Liver (tissue), 9 donors: Measurements from ENCODE around the gene HGFAC. TPM values are rescaled to one million over a fixed set of nuclear protein-coding genes. Genes with fewer than 3 reads are reported as not detected.
A peak's percentile ranks its signal among the peaks of the same experiment; 100 is the strongest.

Experiments used
- DNase-seq: peaks from one replicate; pipeline ENCODE4 v3.0.0-alpha.2; 2017; ENCODE audit warnings: low spot score
- H3K27ac ChIP-seq, 2 donors: one replicate each; pipeline ENCODE4 v1.7.0; 2013; ENCODE audit warnings: inconsistent platforms in 2 of 2, low read length in 2 of 2, control low read depth in 1 of 2, low read depth in 1 of 2, mild to moderate bottlenecking in 1 of 2
- H3K27me3 ChIP-seq, 4 donors: one replicate each; pipeline versions ENCODE4 v1.6.1 to v1.7.0; 2013; ENCODE audit warnings: low read length in 3 of 4, inconsistent platforms in 1 of 4, mild to moderate bottlenecking in 1 of 4, moderate library complexity in 1 of 4; ENCODE audit not compliant: control insufficient read depth in 4 of 4, insufficient read depth in 4 of 4
- H3K36me3 ChIP-seq, 4 donors: one replicate each; pipeline versions ENCODE4 v1.6.1 to v1.7.0; 2013; ENCODE audit warnings: low read length in 3 of 4, mild to moderate bottlenecking in 3 of 4, low read depth in 1 of 4, moderate library complexity in 1 of 4; ENCODE audit not compliant: control insufficient read depth in 4 of 4, insufficient read depth in 3 of 4
- H3K4me1 ChIP-seq, 4 donors: one replicate each; pipeline versions ENCODE4 v1.6.1 to v1.7.0; 2013; ENCODE audit warnings: low read length in 3 of 4, mild to moderate bottlenecking in 3 of 4, moderate library complexity in 1 of 4; ENCODE audit not compliant: control insufficient read depth in 4 of 4, insufficient read depth in 4 of 4
- H3K4me3 ChIP-seq, 3 donors: one replicate each; pipeline versions ENCODE4 v1.6.1 to v1.7.0; 2013; ENCODE audit warnings: low read length in 3 of 3, control low read depth in 1 of 3, low read depth in 1 of 3, mild to moderate bottlenecking in 1 of 3
- H3K9ac ChIP-seq, 2 donors: one replicate each; pipeline ENCODE4 v1.7.0; 2013; ENCODE audit warnings: low read length in 2 of 2, mild to moderate bottlenecking in 2 of 2, moderate library complexity in 2 of 2, control low read depth in 1 of 2, low read depth in 1 of 2
- H3K9me3 ChIP-seq, 4 donors: one replicate each; pipeline versions ENCODE4 v1.6.1 to v1.7.0; 2013; ENCODE audit warnings: low read length in 3 of 4; ENCODE audit not compliant: control insufficient read depth in 4 of 4
- EGR1 ChIP-seq, 2 donors: IDR thresholded peaks; 2 replicates each; pipeline ENCODE4 v1.6.1; 2016 to 2018; ENCODE audit warnings: antibody characterized with exemption in 2 of 2, low read depth in 2 of 2
- FOXA1 ChIP-seq: IDR thresholded peaks from 2 replicates; pipeline ENCODE4 v1.6.1; 2016; ENCODE audit warnings: antibody characterized with exemption
- FOXA2 ChIP-seq: IDR thresholded peaks from 2 replicates; pipeline ENCODE4 v1.6.1; 2016; ENCODE audit warnings: antibody characterized with exemption
- GABPA ChIP-seq, 2 donors: IDR thresholded peaks in 1 of 2; conservative IDR thresholded peaks in 1 of 2; 2 replicates each; pipeline ENCODE4 v1.6.1; 2016; ENCODE audit warnings: antibody characterized with exemption in 2 of 2, mild to moderate bottlenecking in 1 of 2, moderate library complexity in 1 of 2
- HNF4A ChIP-seq, 2 donors: conservative IDR thresholded peaks; 2 replicates each; pipeline ENCODE4 v1.6.1; 2016; ENCODE audit warnings: antibody characterized with exemption in 2 of 2, mild to moderate bottlenecking in 2 of 2
- HNF4G ChIP-seq: IDR thresholded peaks from 2 replicates; pipeline ENCODE4 v1.6.1; 2016; ENCODE audit warnings: antibody characterized with exemption
- JUND ChIP-seq, 2 donors: IDR thresholded peaks; 2 replicates each; pipeline ENCODE4 v1.6.1; 2016; ENCODE audit warnings: antibody characterized with exemption in 2 of 2
- MAX ChIP-seq: IDR thresholded peaks from 2 replicates; pipeline ENCODE4 v1.6.1; 2016; ENCODE audit warnings: antibody characterized with exemption
- RAD21 ChIP-seq, 2 donors: IDR thresholded peaks; 2 replicates each; pipeline ENCODE4 v1.6.1; 2016; ENCODE audit warnings: antibody characterized with exemption in 2 of 2, mild to moderate bottlenecking in 2 of 2
- RXRA ChIP-seq, 2 donors: IDR thresholded peaks; 2 replicates each; pipeline ENCODE4 v1.6.1; 2017 to 2018; ENCODE audit warnings: antibody characterized with exemption in 2 of 2, mild to moderate bottlenecking in 1 of 2
- TAF1 ChIP-seq: conservative IDR thresholded peaks from 2 replicates; pipeline ENCODE4 v1.6.1; 2016; ENCODE audit warnings: antibody characterized with exemption, mild to moderate bottlenecking
- YY1 ChIP-seq: IDR thresholded peaks from 2 replicates; pipeline ENCODE4 v1.6.1; 2016; ENCODE audit warnings: antibody characterized with exemption, mild to moderate bottlenecking
- WGBS: extraction: QIAGEN DNeasy Blood & Tissue Kit; methylation state at CpG from one replicate; pipeline ENCODE4 v1.1.7; 2013; 5-methylcytosine and 5-hydroxymethylcytosine counted together
- polyA plus RNA-seq, 2 donors: library from polyadenylated mRNA; stranded (reverse) in 1 of 2; unstranded in 1 of 2; fragments of 200-250 nt in 1 of 2; fragments of >200 nt in 1 of 2; fragmentation: Nextera tagmentation in 1 of 2; extraction: Ambion mirVana in 1 of 2; gene quantifications; one replicate each; pipeline versions ENCODE4 v1.2.1 to v1.2.3, GENCODE V29; 2013 to 2015
- total RNA-seq, 2 donors: library from RNA; depleted of rRNA; stranded (reverse); fragments of >200 nt; gene quantifications; one replicate each; pipeline ENCODE4 v1.2.3, GENCODE V29; 2014
- TF ChIP-seq, protein P1 (sequence below): fragments of 150-350 bp; IDR thresholded peaks from 2 replicates; pipeline ENCODE4 v1.5.1; 2017; ENCODE audit warnings: improper control_type of control experiment, low read depth, low read length; ENCODE audit not compliant: missing input control
- TF ChIP-seq, protein P2 (sequence below): IDR thresholded peaks from 2 replicates; pipeline ENCODE4 v1.6.1; 2016; ENCODE audit warnings: antibody characterized with exemption
- TF ChIP-seq, protein P3 (sequence below): IDR thresholded peaks from 2 replicates; pipeline ENCODE4 v1.6.1; 2016; ENCODE audit warnings: antibody characterized with exemption
- donor health status: healthy.
- donor health status: healthy.
- donor health status: healthy.
- donor health status: healthy.
- donor health status: healthy.

The HGFAC gene
- total and polyA plus RNA-seq, 4 donors, result 23.3 to 133 (median 82.7) TPM

DNA sequence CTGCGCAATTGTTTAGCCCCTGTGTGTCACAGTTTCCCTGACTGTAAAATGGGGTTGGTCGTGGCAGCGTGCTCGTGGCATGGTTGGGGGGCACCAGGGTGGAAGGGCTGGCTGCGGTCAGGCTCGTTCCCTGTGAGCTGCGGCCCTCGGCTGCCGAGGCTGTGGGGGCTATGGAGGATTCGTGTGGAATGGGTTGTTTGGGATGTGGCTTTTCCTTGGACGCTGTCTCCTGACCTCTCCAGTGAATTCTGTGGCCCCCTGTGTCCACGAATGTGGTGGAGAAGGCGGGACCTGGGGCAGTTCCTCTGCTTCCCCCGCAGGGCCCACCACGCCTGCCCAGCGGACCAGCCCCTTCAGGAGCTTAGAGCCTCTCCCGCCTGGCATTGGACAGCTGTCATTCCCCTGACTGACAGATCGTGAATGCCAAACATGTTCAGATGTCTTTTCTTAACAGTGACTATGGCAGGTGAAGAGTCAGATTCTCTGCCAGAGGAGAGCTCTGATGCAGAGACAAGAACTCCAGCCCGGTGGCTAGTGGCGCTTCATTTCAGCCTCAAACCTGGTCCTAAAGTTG is 17.2 kb upstream of the HGFAC start:
- Histone ChIP-seq H3K9me3 (no peaks in the 10 kb centered on the region), H3K36me3 (peaks cover 6 to 50% (median 13%) of the 10 kb centered on the region in 4 donors), H3K27ac (no peak overlapping the region), H3K9ac (no peak overlapping the region), H3K27me3 (no peaks in the 10 kb centered on the region), H3K4me3 (no peak overlapping the region), H3K4me1 (peaks cover 0 to 9% (median 3%) of the 10 kb centered on the region in 4 donors)
- TF ChIP-seq FOXA2 (no peak), EGR1 (IDR thresholded peaks at IDR 0.05; ENCODE audit: low read depth in 2 of 2) (no peak), HNF4G (no peak), RAD21 (IDR thresholded peaks at IDR 0.05) (no peak)
- TF ChIP-seq, protein P1, sequence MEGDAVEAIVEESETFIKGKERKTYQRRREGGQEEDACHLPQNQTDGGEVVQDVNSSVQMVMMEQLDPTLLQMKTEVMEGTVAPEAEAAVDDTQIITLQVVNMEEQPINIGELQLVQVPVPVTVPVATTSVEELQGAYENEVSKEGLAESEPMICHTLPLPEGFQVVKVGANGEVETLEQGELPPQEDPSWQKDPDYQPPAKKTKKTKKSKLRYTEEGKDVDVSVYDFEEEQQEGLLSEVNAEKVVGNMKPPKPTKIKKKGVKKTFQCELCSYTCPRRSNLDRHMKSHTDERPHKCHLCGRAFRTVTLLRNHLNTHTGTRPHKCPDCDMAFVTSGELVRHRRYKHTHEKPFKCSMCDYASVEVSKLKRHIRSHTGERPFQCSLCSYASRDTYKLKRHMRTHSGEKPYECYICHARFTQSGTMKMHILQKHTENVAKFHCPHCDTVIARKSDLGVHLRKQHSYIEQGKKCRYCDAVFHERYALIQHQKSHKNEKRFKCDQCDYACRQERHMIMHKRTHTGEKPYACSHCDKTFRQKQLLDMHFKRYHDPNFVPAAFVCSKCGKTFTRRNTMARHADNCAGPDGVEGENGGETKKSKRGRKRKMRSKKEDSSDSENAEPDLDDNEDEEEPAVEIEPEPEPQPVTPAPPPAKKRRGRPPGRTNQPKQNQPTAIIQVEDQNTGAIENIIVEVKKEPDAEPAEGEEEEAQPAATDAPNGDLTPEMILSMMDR, result no peak
- TF ChIP-seq, protein P2, sequence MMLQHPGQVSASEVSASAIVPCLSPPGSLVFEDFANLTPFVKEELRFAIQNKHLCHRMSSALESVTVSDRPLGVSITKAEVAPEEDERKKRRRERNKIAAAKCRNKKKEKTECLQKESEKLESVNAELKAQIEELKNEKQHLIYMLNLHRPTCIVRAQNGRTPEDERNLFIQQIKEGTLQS, result no peak
- WGBS, result 97% methylated on average over 20 of the region's 20 CpGs
- no peak for DNase-seq

- Histone ChIP-seq H3K9ac (no peak overlapping the region), H3K4me1 (peaks cover 0 to 9% (median 3%) of the 10 kb centered on the region in 4 donors), H3K27ac (peak overlapping the region; percentile 31 to 41), H3K9me3 (no peaks in the 10 kb centered on the region), H3K4me3 (no peak overlapping the region), H3K27me3 (no peaks in the 10 kb centered on the region), H3K36me3 (peaks cover 3 to 45% (median 11%) of the 10 kb centered on the region in 4 donors)
- whole genome bisulfite sequencing, result 89% methylated on average over 24 of the region's 24 CpGs
- TF ChIP-seq, protein P2, result no peak
- TF ChIP-seq MAX (no peak), RXRA (IDR thresholded peaks at IDR 0.05) (no peak), EGR1 (IDR thresholded peaks at IDR 0.05; ENCODE audit: low read depth in 2 of 2) (no peak), JUND (IDR thresholded peaks at IDR 0.05) (no peak), GABPA (IDR thresholded peaks at IDR 0.05 in 1 of 2, conservative IDR thresholded peaks at IDR 0.05 in 1 of 2) (no peak), FOXA2 (no peak), HNF4G (no peak), HNF4A (conservative IDR thresholded peaks at IDR 0.05) (no peak), TAF1 (no peak), FOXA1 (no peak), YY1 (no peak)
- TF ChIP-seq, protein P3, sequence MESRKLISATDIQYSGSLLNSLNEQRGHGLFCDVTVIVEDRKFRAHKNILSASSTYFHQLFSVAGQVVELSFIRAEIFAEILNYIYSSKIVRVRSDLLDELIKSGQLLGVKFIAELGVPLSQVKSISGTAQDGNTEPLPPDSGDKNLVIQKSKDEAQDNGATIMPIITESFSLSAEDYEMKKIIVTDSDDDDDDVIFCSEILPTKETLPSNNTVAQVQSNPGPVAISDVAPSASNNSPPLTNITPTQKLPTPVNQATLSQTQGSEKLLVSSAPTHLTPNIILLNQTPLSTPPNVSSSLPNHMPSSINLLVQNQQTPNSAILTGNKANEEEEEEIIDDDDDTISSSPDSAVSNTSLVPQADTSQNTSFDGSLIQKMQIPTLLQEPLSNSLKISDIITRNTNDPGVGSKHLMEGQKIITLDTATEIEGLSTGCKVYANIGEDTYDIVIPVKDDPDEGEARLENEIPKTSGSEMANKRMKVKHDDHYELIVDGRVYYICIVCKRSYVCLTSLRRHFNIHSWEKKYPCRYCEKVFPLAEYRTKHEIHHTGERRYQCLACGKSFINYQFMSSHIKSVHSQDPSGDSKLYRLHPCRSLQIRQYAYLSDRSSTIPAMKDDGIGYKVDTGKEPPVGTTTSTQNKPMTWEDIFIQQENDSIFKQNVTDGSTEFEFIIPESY, result no peak
- TF ChIP-seq, protein P1, result no peak
- no peak for DNase-seq
Measured at GRCh38 chr4:3426465-3427133, 15.2 kb upstream of the HGFAC start.
